Activated naive CD8-positive, alpha-beta T cell treated with anti-CD3 and anti-CD28 coated beads, Interleukin-2, amount 10 ng/mL, durations not matched to agents 7 days and 5 days (primary cell): ENCODE measurements around the gene ZNF423. TPM values are rescaled to one million over a fixed set of nuclear protein-coding genes. Genes with fewer than 3 reads are reported as not detected.

Experiments
- ATAC-seq: fragments of 150-1000 bp; cut with Tn5 transposase; one replicate; pipeline ENCODE4 v1.10.0; 2021; ENCODE audit warnings: low read depth, moderate library complexity
- POLR2A ChIA-PET: fragments of 350-600 bp; sonication (Branson Sonifier 250); formaldehyde crosslinking; loops from one replicate; lab custom pipeline; 2021; ENCODE audit warnings: antibody characterized with exemption; lab: Charles Lee
- DNase-seq: peaks from one replicate; pipeline ENCODE4 v3.0.0; 2021
- H3K27ac Mint-ChIP-seq: one replicate; pipeline ENCODE4 v1.8.0; 2022; ENCODE audit warnings: mild to moderate bottlenecking, mixed read lengths
- H3K27me3 Mint-ChIP-seq: one replicate; pipeline ENCODE4 v1.8.0; 2022; ENCODE audit warnings: mild to moderate bottlenecking, moderate library complexity, mixed read lengths
- H3K36me3 Mint-ChIP-seq: one replicate; pipeline ENCODE4 v1.8.0; 2021; ENCODE audit warnings: mild to moderate bottlenecking, mixed read lengths
- H3K4me1 Mint-ChIP-seq: one replicate; pipeline ENCODE4 v1.8.0; 2021; ENCODE audit warnings: mixed read lengths
- H3K4me3 Mint-ChIP-seq: one replicate; pipeline ENCODE4 v1.8.0; 2022; ENCODE audit warnings: mild to moderate bottlenecking, moderate library complexity, mixed read lengths
- H3K9me3 Mint-ChIP-seq: one replicate; pipeline ENCODE4 v1.8.0; 2021; ENCODE audit warnings: mixed read lengths
- total RNA-seq, 2 experiments: library from RNA; stranded (reverse); gene quantifications; one replicate each; pipeline ENCODE4 v1.2.3, GENCODE V29; 2021

Gene ZNF423
- total RNA-seq, 2 experiments from 2014 or later = 0.06 TPM; not detected in 1

GRCh38 chr16:49452108-49452507, 403.8 kb downstream of the ZNF423 start:
- Mint-ChIP-seq H3K36me3 (no peaks in the 10 kb centered on the region), H3K4me3 (no peak overlapping the region), H3K9me3 (no peaks in the 10 kb centered on the region), H3K4me1 (no peaks in the 10 kb centered on the region), H3K27me3 (peaks cover 15% of the 10 kb centered on the region), H3K27ac (no peak overlapping the region)
- DNase-seq (peak; percentile 5), ATAC-seq (no peak)
- POLR2A ChIA-PET = no interaction called here

GRCh38 chr16:49446805-49447204, 409.1 kb downstream of the ZNF423 start:
- no peak for DNase-seq
- ATAC-seq = no peak
- Mint-ChIP-seq H3K4me3 (no peak overlapping the region), H3K27ac (no peak overlapping the region), H3K4me1 (peaks cover 11% of the 10 kb centered on the region), H3K27me3 (peaks cover 13% of the 10 kb centered on the region), H3K9me3 (no peaks in the 10 kb centered on the region), H3K36me3 (no peaks in the 10 kb centered on the region)
- POLR2A ChIA-PET = no interaction called here

- H3K27me3 Mint-ChIP-seq = peaks cover 7% of the 10 kb centered on the region
- POLR2A ChIA-PET = interaction anchor here (0.8 kb wide), 1 partner anchor 19 kb away, joined by 3 read pairs; no protein-coding TSS in a partner anchor
- H3K4me3 Mint-ChIP-seq = no peak overlapping the region
- ATAC-seq (no peak), DNase-seq (peak; percentile 13)
- no peak overlapping the region for H3K27ac Mint-ChIP-seq
- H3K4me1 Mint-ChIP-seq = peaks cover 23% of the 10 kb centered on the region
- no peaks in the 10 kb centered on the region for H3K9me3 Mint-ChIP-seq
- no peaks in the 10 kb centered on the region for H3K36me3 Mint-ChIP-seq
These were observed 412.3 kb downstream of the ZNF423 start for GRCh38 chr16:49443576-49443975.

GRCh38 chr16:49442805-49443204, 413.1 kb downstream of the ZNF423 start:
- ATAC-seq (no peak), DNase-seq (peak; percentile 24)
- Mint-ChIP-seq H3K27me3 (peaks cover 7% of the 10 kb centered on the region), H3K4me3 (peak overlapping the region; percentile 15), H3K36me3 (no peaks in the 10 kb centered on the region), H3K27ac (peak overlapping the region; percentile 76), H3K4me1 (peaks cover 23% of the 10 kb centered on the region), H3K9me3 (no peaks in the 10 kb centered on the region)
- POLR2A ChIA-PET = interaction anchor here (1.6 kb wide), 1 partner anchor 21 kb away, joined by 7 read pairs; no protein-coding TSS in a partner anchor

GRCh38 chr16:49441366-49441780, 414.5 kb downstream of the ZNF423 start:
- H3K27ac Mint-ChIP-seq = peak overlapping the region; percentile 82
- no peaks in the 10 kb centered on the region for H3K9me3 Mint-ChIP-seq
- no peaks in the 10 kb centered on the region for H3K36me3 Mint-ChIP-seq
- H3K27me3 Mint-ChIP-seq = no peaks in the 10 kb centered on the region
- H3K4me3 Mint-ChIP-seq = peak overlapping the region; percentile 61
- POLR2A ChIA-PET = interaction anchor here (1.6 kb wide), 1 partner anchor 22 kb away, joined by 7 read pairs; no protein-coding TSS in a partner anchor
- peak; percentile 100 for ATAC-seq
- peaks cover 23% of the 10 kb centered on the region for H3K4me1 Mint-ChIP-seq
- peak; percentile 77 for DNase-seq

GRCh38 chr16:49440156-49441065, 415.5 kb downstream of the ZNF423 start:
- POLR2A ChIA-PET = interaction anchor here (0.8 kb wide), 1 partner anchor 23 kb away, joined by 3 read pairs; no protein-coding TSS in a partner anchor
- H3K36me3 Mint-ChIP-seq = no peaks in the 10 kb centered on the region
- H3K4me3 Mint-ChIP-seq = no peak overlapping the region

GRCh38 chr16:49439676-49440075, 416.2 kb downstream of the ZNF423 start:
- no peak overlapping the region for H3K27ac Mint-ChIP-seq
- no peaks in the 10 kb centered on the region for H3K27me3 Mint-ChIP-seq
- POLR2A ChIA-PET = no interaction called here
- no peak overlapping the region for H3K4me3 Mint-ChIP-seq
- ATAC-seq (no peak), DNase-seq (no peak)
- peaks cover 23% of the 10 kb centered on the region for H3K4me1 Mint-ChIP-seq
- H3K36me3 Mint-ChIP-seq = no peaks in the 10 kb centered on the region
- H3K9me3 Mint-ChIP-seq = no peaks in the 10 kb centered on the region

More at GRCh38 chr16:49440156-49441065, 415.5 kb downstream of the ZNF423 start:
- peaks cover 23% of the 10 kb centered on the region for H3K4me1 Mint-ChIP-seq
- H3K27ac Mint-ChIP-seq = peak overlapping the region; percentile 60
- H3K9me3 Mint-ChIP-seq = no peaks in the 10 kb centered on the region
- DNase-seq = no peak
- no peaks in the 10 kb centered on the region for H3K27me3 Mint-ChIP-seq
- ATAC-seq = no peak

- ATAC-seq = no peak
- POLR2A ChIA-PET = no interaction called here
- H3K27ac Mint-ChIP-seq = no peak overlapping the region
These were observed 416.9 kb downstream of the ZNF423 start for GRCh38 chr16:49439050-49439449.

More at GRCh38 chr16:49439050-49439449, 416.9 kb downstream of the ZNF423 start:
- no peaks in the 10 kb centered on the region for H3K36me3 Mint-ChIP-seq
- H3K4me3 Mint-ChIP-seq = no peak overlapping the region
- H3K4me1 Mint-ChIP-seq = peaks cover 23% of the 10 kb centered on the region
- H3K27me3 Mint-ChIP-seq = no peaks in the 10 kb centered on the region
- peak; percentile 6 for DNase-seq
- no peaks in the 10 kb centered on the region for H3K9me3 Mint-ChIP-seq

Other genes starting within 250 kb of the ZNF423 start
- gene CNEP1R1, start 169.1 kb upstream of the ZNF423 start, total RNA-seq = 10 to 100 TPM; 29.0 to 31.7 TPM
- gene HEATR3, start 209.9 kb upstream of the ZNF423 start, total RNA-seq = 10 to 100 TPM; 19.8 to 20.1 TPM